Left lung (tissue), 10 donors: ENCODE measurements around the gene UVRAG. TPM values are rescaled to one million over a fixed set of nuclear protein-coding genes. Genes with fewer than 3 reads are reported as not detected.

ENCODE experiments used
- ATAC-seq: fragments of 200-7000 bp; cut with Tn5 transposase; one replicate; pipeline ENCODE4 v1.9.1; 2020; ENCODE audit warnings: moderate library complexity
- DNase-seq, 4 donors: peaks; one replicate each; pipeline ENCODE4 v3.0.0-alpha.2; 2013 to 2020
- H3K27ac ChIP-seq, 2 donors: fragments of 200-600 bp; sonication (generic) in 1 of 2; one replicate each; pipeline versions ENCODE4 v1.5.0 to v1.8.0; 2020 to 2021
- H3K27me3 ChIP-seq, 2 donors: fragments of 200-600 bp; sonication (generic) in 1 of 2; one replicate each; pipeline versions ENCODE4 v1.5.0 to v1.8.0; 2020 to 2021
- H3K36me3 ChIP-seq, 2 donors: fragments of 200-600 bp; sonication (generic) in 1 of 2; one replicate each; pipeline versions ENCODE4 v1.5.0 to v1.8.0; 2020 to 2021
- H3K4me1 ChIP-seq, 2 donors: fragments of 200-600 bp; one replicate each; pipeline ENCODE4 v1.8.0; 2021
- H3K4me3 ChIP-seq, 2 donors: fragments of 200-600 bp; sonication (generic) in 1 of 2; one replicate each; pipeline versions ENCODE4 v1.5.0 to v1.8.0; 2020 to 2021; ENCODE audit warnings: mild to moderate bottlenecking in 1 of 2
- H3K9me3 ChIP-seq, 2 donors: fragments of 200-600 bp; sonication (generic) in 1 of 2; one replicate each; pipeline versions ENCODE4 v1.5.0 to v1.8.0; 2020 to 2021
- intact Hi-C, 2 donors: fragments of 100-400 bp; cut with DNase I; formaldehyde crosslinking; loops; one replicate each; pipeline versions ENCODE4 v1.11.2 to v1.14.2; 2022
- polyA plus RNA-seq, 6 donors: library from polyadenylated mRNA; unstranded; fragments of 120-200 nt; gene quantifications; one replicate each; pipeline ENCODE4 v1.2.1, GENCODE V29; 2013; ENCODE audit not compliant: insufficient read length in 6 of 6
- total RNA-seq, 2 donors: library from RNA; stranded (reverse); fragmentation: NEBNext Ultra II Directional; extraction: Animal tissue kit (Norgen Biotek cat#: 25700); gene quantifications; one replicate each; pipeline ENCODE4 v1.2.1, GENCODE V29; 2021
- TF ChIP-seq, protein P1 (sequence below), 2 donors: fragments of 200-600 bp; sonication (generic) in 1 of 2; IDR thresholded peaks; one replicate each; pipeline versions ENCODE4 v1.5.0 to v1.8.0; 2021; ENCODE audit warnings: antibody characterized with exemption in 2 of 2
- donor health status: DM: no; HTN: yes; CAD: no.
- donor health status: DM: no; HTN: no; CAD: no.

The UVRAG gene
- total and polyA plus RNA-seq, 8 donors = 19.3 to 36.0 (median 22.3) TPM

DNA sequence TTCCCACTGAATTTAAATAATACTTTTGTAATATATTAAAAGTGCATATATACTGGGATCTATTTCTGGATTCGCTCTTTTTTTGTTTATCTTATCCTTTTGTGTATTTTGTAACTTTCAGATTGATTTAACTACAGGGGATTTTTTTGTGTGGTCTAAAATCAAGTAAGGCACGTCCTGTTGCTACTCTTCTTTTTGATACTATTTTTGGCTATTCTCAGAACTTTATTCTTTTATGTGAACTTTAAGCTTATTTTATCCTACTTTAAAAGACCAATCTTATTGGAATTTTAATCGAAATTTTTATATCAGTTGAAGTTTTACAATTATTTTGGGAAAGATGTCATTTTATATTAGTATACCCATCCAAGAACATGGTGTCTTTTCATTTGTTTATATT is 106.8 kb downstream of the UVRAG start:
- Histone ChIP-seq H3K4me1 (no peaks in the 10 kb centered on the region), H3K36me3 (no peaks in the 10 kb centered on the region), H3K27me3 (no peaks in the 10 kb centered on the region), H3K9me3 (no peaks in the 10 kb centered on the region), H3K4me3 (no peak overlapping the region), H3K27ac (no peak overlapping the region)
- DNase-seq (no peak), ATAC-seq (no peak)
- TF ChIP-seq, protein P1, sequence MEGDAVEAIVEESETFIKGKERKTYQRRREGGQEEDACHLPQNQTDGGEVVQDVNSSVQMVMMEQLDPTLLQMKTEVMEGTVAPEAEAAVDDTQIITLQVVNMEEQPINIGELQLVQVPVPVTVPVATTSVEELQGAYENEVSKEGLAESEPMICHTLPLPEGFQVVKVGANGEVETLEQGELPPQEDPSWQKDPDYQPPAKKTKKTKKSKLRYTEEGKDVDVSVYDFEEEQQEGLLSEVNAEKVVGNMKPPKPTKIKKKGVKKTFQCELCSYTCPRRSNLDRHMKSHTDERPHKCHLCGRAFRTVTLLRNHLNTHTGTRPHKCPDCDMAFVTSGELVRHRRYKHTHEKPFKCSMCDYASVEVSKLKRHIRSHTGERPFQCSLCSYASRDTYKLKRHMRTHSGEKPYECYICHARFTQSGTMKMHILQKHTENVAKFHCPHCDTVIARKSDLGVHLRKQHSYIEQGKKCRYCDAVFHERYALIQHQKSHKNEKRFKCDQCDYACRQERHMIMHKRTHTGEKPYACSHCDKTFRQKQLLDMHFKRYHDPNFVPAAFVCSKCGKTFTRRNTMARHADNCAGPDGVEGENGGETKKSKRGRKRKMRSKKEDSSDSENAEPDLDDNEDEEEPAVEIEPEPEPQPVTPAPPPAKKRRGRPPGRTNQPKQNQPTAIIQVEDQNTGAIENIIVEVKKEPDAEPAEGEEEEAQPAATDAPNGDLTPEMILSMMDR (IDR thresholded peaks at IDR 0.05) = no peak
- intact Hi-C loops = no loop called here

DNA sequence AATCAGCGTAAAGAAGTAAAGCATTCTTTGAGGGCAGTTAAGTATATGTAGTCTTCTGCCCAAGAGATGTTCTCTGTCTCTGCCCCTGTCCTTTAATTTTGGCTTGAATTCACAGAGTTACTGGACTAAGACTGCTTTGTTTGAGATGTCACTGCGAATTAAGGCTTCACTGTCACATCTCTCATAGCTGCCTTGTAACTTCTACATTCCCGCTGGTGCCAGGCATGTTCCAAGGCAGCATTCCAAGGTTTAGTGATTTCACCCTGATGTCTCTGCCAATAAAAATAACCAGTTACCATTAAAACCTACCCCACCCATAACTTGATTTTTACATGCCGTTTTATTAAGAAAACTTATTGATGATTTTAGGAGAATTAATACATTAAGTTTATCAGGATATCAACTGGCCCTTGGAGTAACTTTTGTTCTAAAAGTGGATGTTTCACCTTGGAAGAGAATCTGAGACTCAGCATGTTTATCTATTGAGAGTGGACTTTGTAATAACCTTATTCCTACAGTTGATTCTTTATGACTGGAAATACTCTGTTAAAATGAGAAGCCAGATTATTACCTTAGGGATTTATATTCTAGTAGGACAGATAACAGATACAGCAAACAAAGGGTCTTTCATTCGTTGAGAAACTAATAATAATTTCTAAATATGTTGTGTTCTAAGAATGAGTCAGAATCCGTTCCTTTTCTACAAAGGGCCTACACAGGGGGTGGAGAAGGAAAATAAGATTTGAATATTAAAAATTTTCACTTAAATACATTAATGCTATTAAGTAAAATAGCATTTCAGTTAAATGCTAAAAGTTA is 110.2 kb downstream of the UVRAG start:
- Histone ChIP-seq H3K27ac (no peak overlapping the region), H3K4me3 (no peak overlapping the region), H3K27me3 (no peaks in the 10 kb centered on the region), H3K36me3 (no peaks in the 10 kb centered on the region), H3K9me3 (no peaks in the 10 kb centered on the region), H3K4me1 (no peaks in the 10 kb centered on the region)
- TF ChIP-seq, protein P1 (IDR thresholded peaks at IDR 0.05) = no peak
- intact Hi-C loops = no loop called here
- DNase-seq (no peak), ATAC-seq (no peak)

DNA sequence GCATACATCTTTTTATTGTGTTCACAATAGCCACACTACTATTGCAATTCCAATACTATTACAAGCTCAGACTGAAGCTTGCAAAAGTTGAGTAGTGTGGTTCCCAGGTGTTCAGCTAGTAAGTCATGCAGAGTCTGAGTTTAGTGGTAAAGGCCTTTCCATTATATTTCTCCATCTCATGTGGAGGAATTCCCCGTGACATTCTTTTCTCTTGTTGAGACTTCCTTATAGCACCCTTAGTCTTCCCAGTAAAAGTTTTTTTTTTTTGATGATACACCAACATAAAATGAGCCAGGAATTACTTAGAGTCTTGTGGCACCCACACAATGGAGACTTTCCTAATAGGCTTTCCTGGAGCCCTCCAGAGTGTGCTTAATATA is 110.8 kb downstream of the UVRAG start:
- Histone ChIP-seq H3K27me3 (no peaks in the 10 kb centered on the region), H3K27ac (no peak overlapping the region), H3K9me3 (no peaks in the 10 kb centered on the region), H3K4me1 (no peaks in the 10 kb centered on the region), H3K4me3 (no peak overlapping the region), H3K36me3 (no peaks in the 10 kb centered on the region)
- intact Hi-C loops = no loop called here
- ATAC-seq (no peak), DNase-seq (no peak)
- TF ChIP-seq, protein P1 (IDR thresholded peaks at IDR 0.05) = no peak

DNA sequence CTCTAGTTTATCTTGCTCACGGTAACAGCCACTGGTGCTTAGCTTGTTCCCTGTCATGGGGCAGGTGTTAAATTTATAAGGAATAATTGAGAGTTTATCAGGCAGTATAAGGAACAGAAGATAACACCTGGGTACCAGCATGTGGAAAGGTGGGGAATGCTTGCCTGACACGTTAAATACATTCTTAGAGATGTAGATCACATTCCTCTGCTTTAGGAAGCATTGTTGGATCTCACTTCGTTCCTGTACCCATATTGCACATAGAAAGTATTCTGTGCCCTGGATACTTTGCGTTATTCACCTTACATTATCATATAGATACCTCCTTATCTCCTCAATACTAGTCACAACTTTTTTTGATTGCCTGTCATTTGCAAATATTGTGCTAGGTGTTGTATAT is 114.7 kb downstream of the UVRAG start:
- no peak overlapping the region for H3K27ac ChIP-seq
- TF ChIP-seq, protein P1 (IDR thresholded peaks at IDR 0.05) = no peak
- no peak for DNase-seq

DNA sequence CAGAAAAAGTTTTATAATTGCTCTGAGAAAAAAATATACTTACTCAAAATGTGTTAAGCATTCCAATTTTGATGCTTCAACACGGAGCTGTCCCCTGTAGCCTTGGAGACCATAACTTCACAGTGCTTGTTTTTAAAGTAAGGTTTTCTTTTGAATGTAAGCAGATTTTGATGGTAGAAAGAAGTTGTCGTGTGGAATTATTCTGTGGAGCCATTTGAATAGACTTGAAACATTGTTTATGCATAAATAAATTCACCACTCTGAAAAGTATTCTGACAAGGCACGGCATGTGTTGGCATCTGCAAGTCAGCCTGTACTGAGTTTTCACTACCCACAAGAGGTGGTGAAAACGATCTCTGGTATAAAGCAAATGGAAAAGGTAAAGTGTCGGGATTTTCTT is 115.5 kb downstream of the UVRAG start:
- no peak for ATAC-seq
- DNase-seq = no peak
- Histone ChIP-seq H3K27me3 (no peaks in the 10 kb centered on the region), H3K9me3 (no peaks in the 10 kb centered on the region), H3K36me3 (no peaks in the 10 kb centered on the region), H3K4me3 (no peak overlapping the region), H3K27ac (no peak overlapping the region), H3K4me1 (peaks cover 0 to 4% of the 10 kb centered on the region in 2 donors)
- TF ChIP-seq, protein P1 (IDR thresholded peaks at IDR 0.05) = no peak
- intact Hi-C loops = no loop called here

More for the DNA sequence above, 114.7 kb downstream of the UVRAG start:
- Histone ChIP-seq H3K9me3 (no peaks in the 10 kb centered on the region), H3K4me3 (no peak overlapping the region), H3K4me1 (peaks cover 0 to 4% of the 10 kb centered on the region in 2 donors), H3K27me3 (no peaks in the 10 kb centered on the region), H3K36me3 (no peaks in the 10 kb centered on the region)
- ATAC-seq = no peak
- intact Hi-C loops = no loop called here
